H1 (cell line): Measurements from ENCODE around the gene ERG28. TPM values are rescaled to one million over a fixed set of nuclear protein-coding genes. Genes with fewer than 3 reads are reported as not detected.

ENCODE experiments used
- CTCF ChIA-PET: fragments of 300-600 bp; sonication (Branson Sonifier 250); formaldehyde crosslinking; loops from one replicate; lab custom pipeline; 2021; ENCODE audit not compliant: partially characterized antibody; lab: Charles Lee
- POLR2A ChIA-PET: fragments of 300-600 bp; sonication (Branson Sonifier 250); formaldehyde crosslinking; loops from one replicate; lab custom pipeline; 2021; ENCODE audit warnings: inconsistent platforms; ENCODE audit not compliant: partially characterized antibody; lab: Charles Lee
- DNase-seq, 2 experiments: peaks; one replicate each; pipeline versions ENCODE4 v3.0.0 to v3.0.0-alpha.2; 2010 to 2022; ENCODE audit warnings: low spot score in 2 of 2, low read depth in 1 of 2, mixed read lengths in 1 of 2
- FAIRE-seq: peaks from 2 replicates; lab custom pipeline; 2011; peaks lifted over from hg19 to GRCh38; lab: Jason Lieb, UNC
- H2AFZ ChIP-seq: 2 replicates; pipeline ENCODE4 v1.8.1; 2012; ENCODE audit warnings: low read length, inconsistent platforms
- H2AK5ac ChIP-seq: 2 replicates; pipeline ENCODE4 v1.6.1; 2013; ENCODE audit warnings: low read depth, low read length
- H2BK120ac ChIP-seq: replicated peaks from 2 replicates; pipeline ENCODE3; 2013; ENCODE audit warnings: low read depth, low read length, inconsistent platforms
- H2BK12ac ChIP-seq: 2 replicates; pipeline ENCODE4 v1.6.1; 2013; ENCODE audit warnings: low read depth, low read length
- H2BK15ac ChIP-seq: 2 replicates; pipeline ENCODE4 v1.6.1; 2013; ENCODE audit warnings: low read length
- H2BK20ac ChIP-seq: 2 replicates; pipeline ENCODE4 v1.6.1; 2013; ENCODE audit warnings: low read length
- H2BK5ac ChIP-seq: 2 replicates; pipeline ENCODE4 v1.6.1; 2013; ENCODE audit warnings: low read depth, low read length
- H3K14ac ChIP-seq: 2 replicates; pipeline ENCODE4 v1.6.1; 2013; ENCODE audit warnings: inconsistent platforms; ENCODE audit not compliant: insufficient read length
- H3K18ac ChIP-seq: 2 replicates; pipeline ENCODE4 v1.6.1; 2013; ENCODE audit warnings: low read length; ENCODE audit errors: extremely low read depth
- H3K23ac ChIP-seq: 2 replicates; pipeline ENCODE4 v1.6.1; 2013; ENCODE audit warnings: inconsistent platforms; ENCODE audit not compliant: insufficient read length
- H3K23me2 ChIP-seq: 2 replicates; pipeline ENCODE4 v1.6.1; 2013; ENCODE audit warnings: low read depth, low read length
- H3K27ac ChIP-seq: 2 replicates; pipeline ENCODE4 v1.6.1; 2011; ENCODE audit warnings: low read depth, low read length, inconsistent platforms
- H3K27me3 ChIP-seq, 4 experiments: replicated peaks in 1 of 4; 1 replicate in 1 of 4; 2 replicates in 3 of 4; pipeline versions ENCODE4 v1.6.1 to v1.8.1; 2011 to 2013; ENCODE audit warnings: low read length in 3 of 4, mild to moderate bottlenecking in 3 of 4, inconsistent platforms in 2 of 4, mixed read lengths in 2 of 4, moderate library complexity in 1 of 4; ENCODE audit not compliant: control insufficient read depth in 3 of 4, insufficient read depth in 3 of 4; ENCODE audit errors: extremely low read depth in 1 of 4
- H3K36me3 ChIP-seq, 4 experiments: 2 replicates each; pipeline versions ENCODE4 v1.6.1 to v1.8.1; 2011 to 2013; ENCODE audit warnings: mild to moderate bottlenecking in 4 of 4, low read length in 3 of 4, moderate library complexity in 2 of 4, control low read depth in 1 of 4, inconsistent platforms in 1 of 4; ENCODE audit not compliant: insufficient read depth in 4 of 4, control insufficient read depth in 2 of 4
- H3K4ac ChIP-seq: replicated peaks from 2 replicates; pipeline ENCODE3; 2013; ENCODE audit warnings: low read length, low read depth, mixed read lengths, inconsistent platforms; ENCODE audit not compliant: insufficient read length
- H3K4me1 ChIP-seq, 4 experiments: replicated peaks in 1 of 4; 1 replicate in 1 of 4; 2 replicates in 3 of 4; pipeline versions ENCODE4 v1.6.1 to v1.8.1; 2011 to 2013; ENCODE audit warnings: low read length in 3 of 4, inconsistent platforms in 2 of 4, mixed read lengths in 1 of 4; ENCODE audit not compliant: insufficient read depth in 4 of 4, control insufficient read depth in 3 of 4
- H3K4me2 ChIP-seq, 2 experiments: 2 replicates each; pipeline versions ENCODE4 v1.6.1 to v1.8.1; 2011 to 2013; ENCODE audit warnings: low read depth in 2 of 2, low read length in 2 of 2, control low read depth in 1 of 2, inconsistent platforms in 1 of 2, mild to moderate bottlenecking in 1 of 2; ENCODE audit not compliant: insufficient read depth in 1 of 2
- H3K4me3 ChIP-seq, 4 experiments: fragments of 200-600, 300-600 bp in 1 of 4; sonication (generic), shearing (Covaris generic), sonication (Bioruptor Twin) in 1 of 4; 2 replicates each; pipeline versions ENCODE4 v1.5.1 to v1.8.1; 2011 to 2016; ENCODE audit warnings: low read length in 4 of 4, low read depth in 3 of 4, control low read depth in 2 of 4, inconsistent platforms in 2 of 4, mild to moderate bottlenecking in 2 of 4, mixed read lengths in 1 of 4, moderate library complexity in 1 of 4; ENCODE audit not compliant: insufficient read depth in 2 of 4; ENCODE audit errors: extremely low read depth in 1 of 4
- H3K56ac ChIP-seq: replicated peaks from 2 replicates; pipeline ENCODE3; 2013; ENCODE audit warnings: low read depth, mild to moderate bottlenecking, mixed read lengths, low read length, inconsistent platforms; ENCODE audit not compliant: insufficient read length
- H3K79me1 ChIP-seq: 2 replicates; pipeline ENCODE4 v1.6.1; 2013; ENCODE audit warnings: low read depth, low read length, control low read depth
- H3K79me2 ChIP-seq, 2 experiments: 2 replicates each; pipeline versions ENCODE4 v1.6.1 to v1.8.1; 2012 to 2013; ENCODE audit warnings: low read length in 2 of 2, mild to moderate bottlenecking in 2 of 2, inconsistent platforms in 1 of 2; ENCODE audit not compliant: insufficient read depth in 2 of 2, control insufficient read depth in 1 of 2
- H3K9ac ChIP-seq, 4 experiments: replicated peaks in 1 of 4; 1 replicate in 1 of 4; 2 replicates in 3 of 4; pipeline versions ENCODE4 v1.6.1 to v1.8.1; 2011 to 2013; ENCODE audit warnings: low read depth in 3 of 4, low read length in 3 of 4, control low read depth in 2 of 4, mild to moderate bottlenecking in 2 of 4, moderate library complexity in 2 of 4, inconsistent platforms in 1 of 4; ENCODE audit errors: extremely low read depth in 1 of 4
- H3K9me3 ChIP-seq, 2 experiments: 2 replicates each; pipeline versions ENCODE4 v1.6.1 to v1.8.1; 2012 to 2013; ENCODE audit warnings: mild to moderate bottlenecking in 2 of 2, moderate library complexity in 2 of 2, control low read depth in 1 of 2, inconsistent platforms in 1 of 2, low read depth in 1 of 2, low read length in 1 of 2, mixed read lengths in 1 of 2; ENCODE audit not compliant: insufficient read depth in 2 of 2
- H4K20me1 ChIP-seq, 2 experiments: replicated peaks in 1 of 2; 2 replicates each; pipeline versions ENCODE3 to v1.8.1; 2011 to 2013; ENCODE audit warnings: inconsistent platforms in 2 of 2, low read length in 2 of 2, mild to moderate bottlenecking in 1 of 2; ENCODE audit not compliant: insufficient read depth in 2 of 2, control insufficient read depth in 1 of 2
- H4K5ac ChIP-seq: 2 replicates; pipeline ENCODE4 v1.6.1; 2013; ENCODE audit warnings: low read length, low read depth, mixed read lengths, inconsistent platforms; ENCODE audit not compliant: insufficient read length
- H4K8ac ChIP-seq: 2 replicates; pipeline ENCODE4 v1.8.0; 2013; ENCODE audit warnings: mild to moderate bottlenecking, moderate library complexity, low read length, inconsistent platforms; ENCODE audit not compliant: insufficient read depth; ENCODE audit errors: extremely low read depth
- H4K91ac ChIP-seq: replicated peaks from 2 replicates; pipeline ENCODE3; 2013; ENCODE audit warnings: low read length, mixed read lengths, inconsistent platforms; ENCODE audit not compliant: insufficient read length
- BACH1 ChIP-seq: IDR thresholded peaks from 2 replicates; pipeline ENCODE4 v1.6.1; 2012; ENCODE audit warnings: low read length, improper control_type of control experiment
- CBX5 ChIP-seq: fragments of 300-800, 300-1000 bp; sonication (generic); IDR thresholded peaks from 2 replicates; pipeline ENCODE4 v1.7.1; 2016; ENCODE audit warnings: antibody characterized with exemption, low read length, low read depth
- JUN ChIP-seq: IDR thresholded peaks from 2 replicates; pipeline ENCODE4 v1.6.1; 2011; ENCODE audit warnings: low read depth, mild to moderate bottlenecking, improper control_type of control experiment, low read length
- KDM4A ChIP-seq: IDR thresholded peaks from one replicate; pipeline ENCODE4 v1.7.1; 2012; ENCODE audit warnings: low read depth, mild to moderate bottlenecking, moderate library complexity, low read length, inconsistent platforms; ENCODE audit not compliant: severe bottlenecking
- MAX ChIP-seq: IDR thresholded peaks from 2 replicates; pipeline ENCODE4 v1.6.1; 2012; ENCODE audit warnings: inconsistent platforms
- NANOG ChIP-seq: IDR thresholded peaks from 2 replicates; pipeline ENCODE4 v1.6.1; 2011; ENCODE audit warnings: low read length, low read depth, mild to moderate bottlenecking, inconsistent platforms; ENCODE audit not compliant: insufficient read depth, poor library complexity, severe bottlenecking
- RBBP5 ChIP-seq: IDR thresholded peaks from 2 replicates; pipeline ENCODE4 v1.7.1; 2012; ENCODE audit warnings: low read depth, mild to moderate bottlenecking, inconsistent platforms, low read length, moderate library complexity, borderline replicate concordance
- RNF2 ChIP-seq: fragments of 200-900, 300-1000 bp; sonication (generic); IDR thresholded peaks from 2 replicates; pipeline ENCODE4 v1.7.1; 2016; ENCODE audit warnings: borderline replicate concordance, low read depth, mild to moderate bottlenecking, antibody characterized with exemption, low read length; ENCODE audit not compliant: poor library complexity, severe bottlenecking; ENCODE audit errors: missing control alignments
- SIRT6 ChIP-seq: IDR thresholded peaks from one replicate; pipeline ENCODE4 v1.7.1; 2012; ENCODE audit warnings: low read length, inconsistent platforms
- SIX5 ChIP-seq: IDR thresholded peaks from 2 replicates; pipeline ENCODE4 v1.6.1; 2011; ENCODE audit warnings: mild to moderate bottlenecking, low read depth, low read length
- SP4 ChIP-seq: IDR thresholded peaks from 2 replicates; pipeline ENCODE4 v1.6.1; 2012; ENCODE audit warnings: low read length, inconsistent platforms
- TBP ChIP-seq: IDR thresholded peaks from 2 replicates; pipeline ENCODE4 v1.6.1; 2011; ENCODE audit warnings: low read depth, low read length, improper control_type of control experiment
- WGBS, 2 experiments: shearing (Covaris generic) in 1 of 2; methylation state at CpG; one replicate each; pipeline versions ENCODE4 v1.1.6 to v1.1.7; 2013 to 2015; ENCODE audit warnings: low lambda C conversion rate in 2 of 2, mixed read lengths in 2 of 2, inconsistent platforms in 1 of 2, low coverage in 1 of 2, missing lambda C conversion rate in 1 of 2; ENCODE audit not compliant: insufficient replicate concordance in 2 of 2, insufficient coverage in 1 of 2, insufficient read length in 1 of 2; ENCODE audit errors: extremely low coverage in 1 of 2, missing lambda C conversion rate in 1 of 2; 5-methylcytosine and 5-hydroxymethylcytosine counted together
- polyA plus RNA-seq, 7 experiments: library from polyadenylated mRNA; depleted of rRNA in 3 of 7; stranded (reverse) in 5 of 7; unstranded in 2 of 7; fragments of >200 nt in 5 of 7; fragments of 200-250 nt in 2 of 7; gene quantifications; 1 replicate in 5 of 7; 2 replicates in 1 of 7; 4 replicates in 1 of 7; pipeline versions ENCODE4 v1.2.1 to v1.2.3, GENCODE V29; 2011 to 2013; ENCODE audit warnings: missing spikeins in 2 of 7, mixed read lengths in 2 of 7
- total RNA-seq: library from RNA; stranded (reverse); fragmentation: NEBNext Ultra II Directional; extraction: Animal tissue kit (Norgen Biotek cat#: 25700); gene quantifications from 2 replicates; pipeline ENCODE4 v1.2.1, GENCODE V29; 2021

Gene ERG28
- total and polyA plus RNA-seq, 2 of the 8 experiments (the other 6 are each of a cell fraction or from before 2014, with no cell fraction given): 32.6 to 56.7 TPM

- H3K79me2 ChIP-seq: no peaks in the 10 kb centered on the region
- H4K8ac ChIP-seq: no peak overlapping the region
- no peaks in the 10 kb centered on the region for H3K79me1 ChIP-seq
- H4K20me1 ChIP-seq: peaks cover 0 to 2% of the 10 kb centered on the region in 2 experiments
- H3K27me3 ChIP-seq: no peaks in the 10 kb centered on the region
- 91% methylated on average over 3 of the region's 3 CpGs; no CpG with 5 or more reads in 1 of the 2 experiments for WGBS, 2 experiments
- no peak overlapping the region for H2AK5ac ChIP-seq
- H3K4me2 ChIP-seq: no peak overlapping the region
- no peak overlapping the region for H2BK20ac ChIP-seq
- H4K5ac ChIP-seq: no peak overlapping the region
- H3K9ac ChIP-seq: no peak overlapping the region
- ChIA-PET POLR2A (interaction anchor here (2.7 kb wide), 1 partner anchor 12 kb away, joined by 11 read pairs; no protein-coding TSS in a partner anchor), CTCF (interaction anchor here (0.6 to 3.0 kb wide), 6 partner anchors 10 to 132 kb away, joined by 3 to 29 read pairs (median 4); partner anchors contain the start of gene FLVCR2)
- no peak overlapping the region for H3K27ac ChIP-seq
- H2BK15ac ChIP-seq: no peak overlapping the region
- H3K9me3 ChIP-seq: no peaks in the 10 kb centered on the region
- no peak overlapping the region for H2BK5ac ChIP-seq
- FAIRE-seq (no peak), DNase-seq (no peak)
- H4K91ac ChIP-seq: no peak overlapping the region
- H3K23ac ChIP-seq: no peak overlapping the region
- peaks cover 16 to 45% (median 31%) of the 10 kb centered on the region in 4 experiments for H3K36me3 ChIP-seq
- H2BK120ac ChIP-seq: no peak overlapping the region
- no peak overlapping the region for H3K56ac ChIP-seq
- no peaks in the 10 kb centered on the region for H3K23me2 ChIP-seq
- no peak overlapping the region for H2AFZ ChIP-seq
- H3K18ac ChIP-seq: no peak overlapping the region
- H3K4me3 ChIP-seq: no peak overlapping the region
- no peak overlapping the region for H3K4ac ChIP-seq
- no peak overlapping the region for H2BK12ac ChIP-seq
- H3K14ac ChIP-seq: no peak overlapping the region
- H3K4me1 ChIP-seq: no peaks in the 10 kb centered on the region
- TF ChIP-seq SP4 (no peak), SIRT6 (no peak), MAX (no peak), KDM4A (no peak), SIX5 (no peak), BACH1 (no peak), RNF2 (no peak), TBP (no peak), NANOG (no peak), RBBP5 (no peak), JUN (no peak), CBX5 (no peak)
Measured at GRCh38 chr14:75647640-75648039, 13.0 kb downstream of the ERG28 start.
